ENCODE measurements around the gene ARL6IP5.

DNA sequence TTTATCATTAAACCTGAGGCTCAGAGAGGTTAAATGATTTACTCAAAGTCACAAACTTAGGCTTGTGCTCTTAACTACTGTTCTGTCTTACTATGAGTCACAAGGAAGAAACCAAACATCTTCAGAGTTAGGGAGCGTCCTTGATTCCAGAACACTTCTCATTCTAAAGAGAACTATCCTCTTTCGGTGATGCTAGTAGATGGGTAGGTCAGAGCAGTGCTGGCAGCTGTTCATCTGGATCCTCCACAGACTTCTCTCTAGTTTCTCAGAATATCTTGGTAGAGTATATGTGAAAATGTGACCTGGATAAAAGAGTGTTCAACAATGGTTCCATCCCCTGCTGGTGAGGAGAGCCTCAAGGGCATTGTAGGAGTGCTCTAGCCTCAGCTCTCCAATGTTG lies 3.3 kb downstream of the ARL6IP5 start:
- TF ChIP-seq, protein P1, sequence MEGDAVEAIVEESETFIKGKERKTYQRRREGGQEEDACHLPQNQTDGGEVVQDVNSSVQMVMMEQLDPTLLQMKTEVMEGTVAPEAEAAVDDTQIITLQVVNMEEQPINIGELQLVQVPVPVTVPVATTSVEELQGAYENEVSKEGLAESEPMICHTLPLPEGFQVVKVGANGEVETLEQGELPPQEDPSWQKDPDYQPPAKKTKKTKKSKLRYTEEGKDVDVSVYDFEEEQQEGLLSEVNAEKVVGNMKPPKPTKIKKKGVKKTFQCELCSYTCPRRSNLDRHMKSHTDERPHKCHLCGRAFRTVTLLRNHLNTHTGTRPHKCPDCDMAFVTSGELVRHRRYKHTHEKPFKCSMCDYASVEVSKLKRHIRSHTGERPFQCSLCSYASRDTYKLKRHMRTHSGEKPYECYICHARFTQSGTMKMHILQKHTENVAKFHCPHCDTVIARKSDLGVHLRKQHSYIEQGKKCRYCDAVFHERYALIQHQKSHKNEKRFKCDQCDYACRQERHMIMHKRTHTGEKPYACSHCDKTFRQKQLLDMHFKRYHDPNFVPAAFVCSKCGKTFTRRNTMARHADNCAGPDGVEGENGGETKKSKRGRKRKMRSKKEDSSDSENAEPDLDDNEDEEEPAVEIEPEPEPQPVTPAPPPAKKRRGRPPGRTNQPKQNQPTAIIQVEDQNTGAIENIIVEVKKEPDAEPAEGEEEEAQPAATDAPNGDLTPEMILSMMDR (IDR thresholded peaks at IDR 0.05; ENCODE audit: extremely low read depth in 1 of 2, insufficient read depth in 1 of 2, low read depth in 1 of 2, low read length in 2 of 2) = no peak
- TF ChIP-seq POLR2A (IDR thresholded peaks at IDR 0.05; ENCODE audit: low read depth, low read length) (no peak), POLR2AphosphoS5 (IDR thresholded peaks at IDR 0.05; ENCODE audit: insufficient read depth, low read depth, low read length) (no peak), EZH2 (IDR thresholded peaks at IDR 0.05; ENCODE audit: borderline replicate concordance, low read depth, low read length, severe bottlenecking) (no peak), FOS (IDR thresholded peaks at IDR 0.05; ENCODE audit: borderline replicate concordance, insufficient read depth, low read length) (peak; percentile 57), JUN (IDR thresholded peaks at IDR 0.05; ENCODE audit: borderline replicate concordance, insufficient read depth, insufficient read length, low read depth) (no peak), MYC (IDR thresholded peaks at IDR 0.05; ENCODE audit: low read depth, low read length) (no peak), GATA2 (IDR thresholded peaks at IDR 0.05; ENCODE audit: insufficient read depth, insufficient read length, low read depth, low read length) (no peak)
- TF ChIP-seq, protein P2, sequence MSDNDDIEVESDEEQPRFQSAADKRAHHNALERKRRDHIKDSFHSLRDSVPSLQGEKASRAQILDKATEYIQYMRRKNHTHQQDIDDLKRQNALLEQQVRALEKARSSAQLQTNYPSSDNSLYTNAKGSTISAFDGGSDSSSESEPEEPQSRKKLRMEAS (IDR thresholded peaks at IDR 0.05; ENCODE audit: insufficient read depth, insufficient read length) = no peak
